Measurements from ENCODE around the gene IP6K3.

DNA sequence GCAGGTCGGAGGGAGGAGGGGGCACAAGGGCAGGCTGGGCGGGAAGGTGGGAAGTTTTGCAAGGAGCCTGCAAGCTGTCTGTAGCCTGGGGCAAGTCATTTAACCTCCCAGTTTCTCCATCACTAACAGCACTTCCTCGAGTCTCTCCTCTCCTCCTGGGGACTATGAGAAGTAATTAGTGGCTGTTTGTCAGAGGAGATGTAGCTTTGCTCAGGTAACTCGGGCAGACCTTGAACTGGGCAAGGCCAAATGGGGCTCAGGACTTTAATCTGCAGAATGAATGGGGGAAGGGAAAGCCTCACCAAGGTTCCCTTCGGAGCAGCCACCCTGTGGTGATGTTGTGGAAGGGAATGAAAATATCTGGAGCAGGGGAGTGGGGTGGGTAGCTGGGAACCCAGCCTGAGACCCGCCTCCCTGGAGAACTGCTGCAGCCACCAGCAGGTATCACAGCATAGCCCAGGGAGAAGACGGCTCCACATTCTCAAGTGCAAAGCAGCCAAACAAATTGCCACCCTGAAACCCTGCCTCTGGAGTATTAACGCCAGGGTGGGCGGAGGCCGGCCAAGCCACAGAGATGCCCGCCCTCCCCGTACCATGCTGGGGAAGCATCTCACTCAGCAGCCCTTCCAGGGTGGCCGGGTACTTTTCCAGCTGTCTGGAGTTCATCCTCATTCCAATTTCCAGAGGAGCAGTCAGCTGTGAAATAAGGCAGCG lies 48.4 kb upstream of the IP6K3 start:
- TF ChIP-seq, protein P1, sequence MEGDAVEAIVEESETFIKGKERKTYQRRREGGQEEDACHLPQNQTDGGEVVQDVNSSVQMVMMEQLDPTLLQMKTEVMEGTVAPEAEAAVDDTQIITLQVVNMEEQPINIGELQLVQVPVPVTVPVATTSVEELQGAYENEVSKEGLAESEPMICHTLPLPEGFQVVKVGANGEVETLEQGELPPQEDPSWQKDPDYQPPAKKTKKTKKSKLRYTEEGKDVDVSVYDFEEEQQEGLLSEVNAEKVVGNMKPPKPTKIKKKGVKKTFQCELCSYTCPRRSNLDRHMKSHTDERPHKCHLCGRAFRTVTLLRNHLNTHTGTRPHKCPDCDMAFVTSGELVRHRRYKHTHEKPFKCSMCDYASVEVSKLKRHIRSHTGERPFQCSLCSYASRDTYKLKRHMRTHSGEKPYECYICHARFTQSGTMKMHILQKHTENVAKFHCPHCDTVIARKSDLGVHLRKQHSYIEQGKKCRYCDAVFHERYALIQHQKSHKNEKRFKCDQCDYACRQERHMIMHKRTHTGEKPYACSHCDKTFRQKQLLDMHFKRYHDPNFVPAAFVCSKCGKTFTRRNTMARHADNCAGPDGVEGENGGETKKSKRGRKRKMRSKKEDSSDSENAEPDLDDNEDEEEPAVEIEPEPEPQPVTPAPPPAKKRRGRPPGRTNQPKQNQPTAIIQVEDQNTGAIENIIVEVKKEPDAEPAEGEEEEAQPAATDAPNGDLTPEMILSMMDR (IDR thresholded peaks at IDR 0.05), result no peak
- TF ChIP-seq POLR2A (IDR thresholded peaks at IDR 0.05), result no peak

Data from adrenal gland (tissue), 5 donors.